ENCODE results near the gene NUDT21. TPM values are rescaled to one million over a fixed set of nuclear protein-coding genes. Genes with fewer than 3 reads are reported as not detected.
"Not testable (repeated sequence)": the region's sequence is repeated elsewhere in the genome, so short reads cannot be mapped to it uniquely, and the experiment has no call there.

Gene NUDT21
- total and polyA plus RNA-seq, 2 experiments from 2014 or later = 47.8 to 57.0 TPM

DNA sequence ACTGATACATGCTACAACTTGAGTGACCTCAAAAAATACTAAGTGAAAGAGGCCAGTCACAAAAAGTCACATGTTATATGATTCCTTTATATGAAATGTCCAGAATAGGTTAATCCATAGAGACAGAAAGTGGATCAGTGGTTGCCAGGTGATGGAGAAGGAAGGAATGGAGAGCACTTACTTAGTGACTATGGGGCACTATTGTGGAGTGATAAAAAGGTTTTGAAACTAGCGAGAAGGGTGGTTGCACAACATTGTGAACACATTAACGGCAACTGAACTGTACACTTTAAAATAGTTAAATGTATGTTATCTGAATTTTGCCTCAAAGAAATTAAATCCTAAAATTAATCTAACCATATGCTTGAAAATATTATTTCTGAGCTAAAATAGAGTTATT lies 51.6 kb downstream of the NUDT21 start:
- Histone ChIP-seq H2AFZ (no peak overlapping the region), H3F3A (ENCODE audit: insufficient read depth) (peaks cover 7% of the 10 kb centered on the region; the same call in 1 of the 2 replicates), H3K9ac (no peak overlapping the region), H4K20me1 (ENCODE audit: insufficient read depth) (no peaks in the 10 kb centered on the region), H3K36me3 (ENCODE audit: low read depth) (peaks cover 57% of the 10 kb centered on the region), H3K4me2 (ENCODE audit: unreplicated experiment) (no peak overlapping the region), H3K79me2 (ENCODE audit: insufficient read depth) (peaks cover 38% of the 10 kb centered on the region), H3K9me2 (ENCODE audit: insufficient read depth) (no peaks in the 10 kb centered on the region), H3K4me1 (ENCODE audit: insufficient read depth) (no peaks in the 10 kb centered on the region), H3K9me3 (ENCODE audit: low read depth) (no peaks in the 10 kb centered on the region), H3K4me3 (no peak overlapping the region), H3K27me3 (replicated peaks; ENCODE audit: insufficient read depth) (no peaks in the 10 kb centered on the region), H3K27ac (no peak overlapping the region)
- no peak for TF ChIP-seq EZH2phosphoT487 (IDR thresholded peaks at IDR 0.05; ENCODE audit: insufficient read depth, low read depth)
- no peak for TF ChIP-seq EZH2 (IDR thresholded peaks at IDR 0.05; ENCODE audit: insufficient read depth, poor library complexity, severe bottlenecking)
- WGBS, 2 experiments (ENCODE audit: low coverage in 1 of 2, low lambda C conversion rate in 2 of 2, missing lambda C conversion rate in 2 of 2) = 94 to 97% methylated on average over 2 of the region's 2 CpGs
- DNase-seq = no peak
- in situ Hi-C loops (cut with MboI) = no loop called here

DNA sequence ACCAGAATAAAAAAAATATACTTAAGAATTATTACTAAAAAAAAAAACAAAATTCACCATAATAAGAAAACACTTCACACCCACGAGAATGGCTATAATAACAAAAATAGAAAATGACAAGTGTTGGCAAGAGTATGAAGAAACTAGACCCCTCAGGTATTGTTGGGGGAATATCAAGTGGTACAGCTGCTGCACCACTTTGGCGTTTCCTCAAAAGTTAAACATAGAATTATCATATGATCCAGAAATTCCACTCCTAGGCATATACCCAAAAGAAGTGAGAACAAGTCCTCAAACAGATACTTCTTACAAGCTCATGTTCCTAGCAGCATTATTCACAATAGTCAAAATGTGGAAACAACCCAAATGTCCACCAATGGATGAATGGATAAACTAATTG lies 52.1 kb downstream of the NUDT21 start:
- H3K4me3 ChIP-seq = no peak overlapping the region
- no peak overlapping the region for H3K4me2 ChIP-seq (ENCODE audit: unreplicated experiment)
- DNase-seq = no peak
- H3K36me3 ChIP-seq (ENCODE audit: low read depth) = peaks cover 52% of the 10 kb centered on the region
- in situ Hi-C loops (cut with MboI) = no loop called here
- TF ChIP-seq EZH2 (IDR thresholded peaks at IDR 0.05; ENCODE audit: insufficient read depth, poor library complexity, severe bottlenecking) (no peak), EZH2phosphoT487 (IDR thresholded peaks at IDR 0.05; ENCODE audit: insufficient read depth, low read depth) (no peak)
- peaks cover 7% of the 10 kb centered on the region; the same call in 1 of the 2 replicates for H3F3A ChIP-seq (ENCODE audit: insufficient read depth)
- no peaks in the 10 kb centered on the region for H4K20me1 ChIP-seq (ENCODE audit: insufficient read depth)
- H2AFZ ChIP-seq = no peak overlapping the region
- H3K4me1 ChIP-seq (ENCODE audit: insufficient read depth) = no peaks in the 10 kb centered on the region
- H3K27me3 ChIP-seq (replicated peaks; ENCODE audit: insufficient read depth) = no peaks in the 10 kb centered on the region
- H3K9me2 ChIP-seq (ENCODE audit: insufficient read depth) = no peaks in the 10 kb centered on the region
- 75 to 80% methylated on average over 2 of the region's 2 CpGs for WGBS, 2 experiments (ENCODE audit: low coverage in 1 of 2, low lambda C conversion rate in 2 of 2, missing lambda C conversion rate in 2 of 2)
- peaks cover 42% of the 10 kb centered on the region for H3K79me2 ChIP-seq (ENCODE audit: insufficient read depth)
- H3K27ac ChIP-seq = no peak overlapping the region
- H3K9me3 ChIP-seq (ENCODE audit: low read depth) = no peaks in the 10 kb centered on the region
- H3K9ac ChIP-seq = no peak overlapping the region

DNA sequence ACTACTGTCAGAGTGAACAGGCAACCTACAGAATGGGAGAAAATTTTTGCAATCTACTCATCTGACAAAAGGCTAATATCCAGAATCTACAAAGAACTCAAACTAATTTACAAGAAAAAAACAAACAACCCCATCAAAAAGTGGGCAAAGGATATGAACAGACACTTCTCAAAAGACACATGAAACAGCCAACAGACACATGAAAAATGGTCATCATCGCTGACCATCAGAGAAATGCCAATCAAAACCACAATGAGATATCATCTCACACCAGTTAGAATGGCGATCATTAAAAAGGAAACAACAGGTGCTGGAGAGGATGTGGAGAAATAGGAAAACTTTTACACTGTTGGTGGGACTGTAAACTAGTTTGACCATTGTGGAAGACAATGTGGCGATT lies 54.4 kb downstream of the NUDT21 start:
- H3K4me3 ChIP-seq; in situ Hi-C loops (cut with MboI); H3K27ac ChIP-seq; H3K9me2 ChIP-seq (ENCODE audit: insufficient read depth); H3K4me1 ChIP-seq (ENCODE audit: insufficient read depth); H3K9ac ChIP-seq; H3F3A ChIP-seq (ENCODE audit: insufficient read depth); H3K27me3 ChIP-seq (replicated peaks; ENCODE audit: insufficient read depth); H3K4me2 ChIP-seq (ENCODE audit: unreplicated experiment); H2AFZ ChIP-seq; H4K20me1 ChIP-seq (ENCODE audit: insufficient read depth); H3K9me3 ChIP-seq (ENCODE audit: low read depth); DNase-seq: not testable (repeated sequence)
- 98% methylated on average over 3 of the region's 3 CpGs for WGBS, 2 experiments (ENCODE audit: low coverage in 1 of 2, low lambda C conversion rate in 2 of 2, missing lambda C conversion rate in 2 of 2)
- peaks cover 41% of the 10 kb centered on the region for H3K36me3 ChIP-seq (ENCODE audit: low read depth)
- peaks cover 61% of the 10 kb centered on the region for H3K79me2 ChIP-seq (ENCODE audit: insufficient read depth)

DNA sequence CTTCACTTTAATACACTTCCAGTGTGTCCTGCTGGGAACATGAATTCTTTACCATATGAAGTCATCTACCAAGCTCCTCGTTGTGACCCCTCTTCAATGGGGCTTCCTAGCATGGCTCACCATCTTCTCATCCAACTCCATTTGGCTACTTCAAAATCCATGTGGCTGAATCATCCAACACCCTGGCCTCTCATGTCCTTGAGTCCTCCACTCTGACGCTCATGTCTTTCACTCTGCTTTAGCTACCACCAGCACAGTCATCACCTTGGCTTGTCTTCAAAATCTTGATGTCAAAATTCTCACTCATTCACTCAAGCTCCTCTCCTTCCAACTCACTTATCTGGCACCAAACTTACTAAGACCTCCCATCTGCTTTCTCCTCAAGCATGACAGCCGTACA lies 61.6 kb downstream of the NUDT21 start:
- Histone ChIP-seq H3K4me1 (ENCODE audit: insufficient read depth) (peaks cover 39% of the 10 kb centered on the region), H3F3A (ENCODE audit: insufficient read depth) (peaks cover 35% of the 10 kb centered on the region), H3K36me3 (ENCODE audit: low read depth) (peaks cover 12% of the 10 kb centered on the region; the same call in 1 of the 2 replicates), H3K27me3 (replicated peaks; ENCODE audit: insufficient read depth) (no peaks in the 10 kb centered on the region), H3K9me2 (ENCODE audit: insufficient read depth) (no peaks in the 10 kb centered on the region), H3K9me3 (ENCODE audit: low read depth) (no peaks in the 10 kb centered on the region), H3K4me2 (ENCODE audit: unreplicated experiment) (peak overlapping the region; percentile 87), H3K9ac (0 out of 2 replicates have a peak overlapping the region, but pooled peaks have one; percentile 24), H4K20me1 (ENCODE audit: insufficient read depth) (no peaks in the 10 kb centered on the region), H3K4me3 (peak overlapping the region; percentile 23; the same call in 1 of the 2 replicates), H3K27ac (peak overlapping the region; percentile 89), H3K79me2 (ENCODE audit: insufficient read depth) (peaks cover 37% of the 10 kb centered on the region), H2AFZ (no peak overlapping the region)
- WGBS, 2 experiments (ENCODE audit: low coverage in 1 of 2, low lambda C conversion rate in 2 of 2, missing lambda C conversion rate in 2 of 2) = 4 to 6% methylated on average over 3 of the region's 3 CpGs
- DNase-seq = peak; percentile 99
- no peak for TF ChIP-seq EZH2phosphoT487 (IDR thresholded peaks at IDR 0.05; ENCODE audit: insufficient read depth, low read depth)
- TF ChIP-seq EZH2 (IDR thresholded peaks at IDR 0.05; ENCODE audit: insufficient read depth, poor library complexity, severe bottlenecking) = no peak
- in situ Hi-C loops (cut with MboI) = no loop called here

DNA sequence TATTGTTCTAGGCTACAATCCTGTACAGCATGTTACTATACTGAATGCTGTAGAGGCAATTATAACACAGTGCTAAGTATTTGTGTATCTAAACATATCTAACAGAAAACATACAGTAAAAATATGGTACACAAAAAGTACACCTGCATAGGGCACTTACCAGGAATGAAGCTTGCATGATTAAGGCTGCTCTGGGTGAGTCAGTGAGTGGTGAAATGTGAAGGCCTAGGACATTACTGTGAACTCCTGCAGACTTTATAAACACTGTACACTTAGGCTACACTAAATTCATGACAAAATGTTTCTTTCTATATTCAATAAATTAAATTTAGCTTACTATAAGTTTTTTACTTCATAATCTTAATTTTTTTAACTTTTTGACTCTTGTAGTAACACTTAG lies 62.9 kb downstream of the NUDT21 start:
- peaks cover 29% of the 10 kb centered on the region for H3K79me2 ChIP-seq (ENCODE audit: insufficient read depth)

More for the DNA sequence above, 62.9 kb downstream of the NUDT21 start:
- peaks cover 41% of the 10 kb centered on the region for H3K4me1 ChIP-seq (ENCODE audit: insufficient read depth)
- H3K9ac ChIP-seq = no peak overlapping the region
- TF ChIP-seq EZH2 (IDR thresholded peaks at IDR 0.05; ENCODE audit: insufficient read depth, poor library complexity, severe bottlenecking) = no peak
- no peak for TF ChIP-seq EZH2phosphoT487 (IDR thresholded peaks at IDR 0.05; ENCODE audit: insufficient read depth, low read depth)
- peak; percentile 76 for DNase-seq
- H3F3A ChIP-seq (ENCODE audit: insufficient read depth) = peaks cover 36% of the 10 kb centered on the region
- no peak overlapping the region for H3K4me3 ChIP-seq
- peak overlapping the region; percentile 64; the same call in 1 of the 2 replicates for H3K27ac ChIP-seq
- in situ Hi-C loops (cut with MboI) = no loop called here
- H3K9me3 ChIP-seq (ENCODE audit: low read depth) = no peaks in the 10 kb centered on the region
- peaks cover 12% of the 10 kb centered on the region; the same call in 1 of the 2 replicates for H3K36me3 ChIP-seq (ENCODE audit: low read depth)
- H3K27me3 ChIP-seq (replicated peaks; ENCODE audit: insufficient read depth) = no peaks in the 10 kb centered on the region
- no peaks in the 10 kb centered on the region for H3K9me2 ChIP-seq (ENCODE audit: insufficient read depth)
- H4K20me1 ChIP-seq (ENCODE audit: insufficient read depth) = no peaks in the 10 kb centered on the region
- H3K4me2 ChIP-seq (ENCODE audit: unreplicated experiment) = peak overlapping the region; percentile 71
- no peak overlapping the region for H2AFZ ChIP-seq

All from GM23248 (cell line).